Activated T-helper 1 cell treated with Interleukin-2 at 50 U/mL for 16 hours (primary cell): ENCODE data around the gene HLCS.

ENCODE experiments used
- DNase-seq: peaks from one replicate; pipeline ENCODE4 v3.0.0-alpha.2; 2020; ENCODE audit warnings: low read depth

Gene HLCS

GRCh38 chr21:36881228-36881627 is 85.2 kb downstream of the HLCS start:
- DNase-seq = no peak

- DNase-seq = no peak
Measured at GRCh38 chr21:36879827-36880226, 86.6 kb downstream of the HLCS start.

GRCh38 chr21:36877741-36878140 is 88.7 kb downstream of the HLCS start:
- no peak for DNase-seq

- DNase-seq = no peak
Measured at GRCh38 chr21:36874665-36875064, 91.8 kb downstream of the HLCS start.

- no peak for DNase-seq
Measured at GRCh38 chr21:36873513-36873912, 93.0 kb downstream of the HLCS start.

- no peak for DNase-seq
Measured at GRCh38 chr21:36867291-36867905, 99.1 kb downstream of the HLCS start.

- no peak for DNase-seq
Measured at GRCh38 chr21:36866419-36866818, 100.0 kb downstream of the HLCS start.

- DNase-seq = no peak
Measured at GRCh38 chr21:36864974-36865373, 101.5 kb downstream of the HLCS start.

GRCh38 chr21:36863260-36863659 is 103.2 kb downstream of the HLCS start:
- DNase-seq = no peak

- DNase-seq = no peak
Measured at GRCh38 chr21:36861595-36862323, 104.7 kb downstream of the HLCS start.

- DNase-seq = no peak
Measured at GRCh38 chr21:36860736-36861594, 105.5 kb downstream of the HLCS start.

- DNase-seq = no peak
Measured at GRCh38 chr21:36859744-36860501, 106.5 kb downstream of the HLCS start.

GRCh38 chr21:36858320-36858957 is 108.0 kb downstream of the HLCS start:
- no peak for DNase-seq

- no peak for DNase-seq
Measured at GRCh38 chr21:36856643-36857042, 109.8 kb downstream of the HLCS start.

GRCh38 chr21:36854391-36854790 is 112.1 kb downstream of the HLCS start:
- no peak for DNase-seq

GRCh38 chr21:36852864-36853263 is 113.6 kb downstream of the HLCS start:
- DNase-seq = no peak

- DNase-seq = no peak
Measured at GRCh38 chr21:36852293-36852692, 114.2 kb downstream of the HLCS start.

GRCh38 chr21:36851121-36851520 is 115.3 kb downstream of the HLCS start:
- DNase-seq = no peak

GRCh38 chr21:36850372-36850771 is 116.1 kb downstream of the HLCS start:
- no peak for DNase-seq

- no peak for DNase-seq
Measured at GRCh38 chr21:36849461-36850105, 116.9 kb downstream of the HLCS start.

- no peak for DNase-seq
Measured at GRCh38 chr21:36848730-36849274, 117.7 kb downstream of the HLCS start.
